ENCODE measurements around the gene TNRC6C.

TNRC6C gene

GRCh38 chr17:78127888-78128550, 169.5 kb downstream of the TNRC6C start:
- TF ChIP-seq GATA1 (IDR thresholded peaks at IDR 0.05; ENCODE audit: low read depth, low read length) (no peak), POLR2A (IDR thresholded peaks at IDR 0.05; ENCODE audit: low read length) (peak; percentile 5)
- DNase-seq = peak; percentile 61 to 70

GRCh38 chr17:78128551-78129350, 170.2 kb downstream of the TNRC6C start, which contains the start of gene TMC6:
TMC6 (minus strand) TSS chr17:78128755; CDS start chr17:78126832, 1,923 bp downstream.
- TF ChIP-seq GATA1 (IDR thresholded peaks at IDR 0.05; ENCODE audit: low read depth, low read length) (no peak), POLR2A (IDR thresholded peaks at IDR 0.05; ENCODE audit: low read length) (peak; percentile 33)
- DNase-seq = peak; percentile 89 to 96

DNA sequence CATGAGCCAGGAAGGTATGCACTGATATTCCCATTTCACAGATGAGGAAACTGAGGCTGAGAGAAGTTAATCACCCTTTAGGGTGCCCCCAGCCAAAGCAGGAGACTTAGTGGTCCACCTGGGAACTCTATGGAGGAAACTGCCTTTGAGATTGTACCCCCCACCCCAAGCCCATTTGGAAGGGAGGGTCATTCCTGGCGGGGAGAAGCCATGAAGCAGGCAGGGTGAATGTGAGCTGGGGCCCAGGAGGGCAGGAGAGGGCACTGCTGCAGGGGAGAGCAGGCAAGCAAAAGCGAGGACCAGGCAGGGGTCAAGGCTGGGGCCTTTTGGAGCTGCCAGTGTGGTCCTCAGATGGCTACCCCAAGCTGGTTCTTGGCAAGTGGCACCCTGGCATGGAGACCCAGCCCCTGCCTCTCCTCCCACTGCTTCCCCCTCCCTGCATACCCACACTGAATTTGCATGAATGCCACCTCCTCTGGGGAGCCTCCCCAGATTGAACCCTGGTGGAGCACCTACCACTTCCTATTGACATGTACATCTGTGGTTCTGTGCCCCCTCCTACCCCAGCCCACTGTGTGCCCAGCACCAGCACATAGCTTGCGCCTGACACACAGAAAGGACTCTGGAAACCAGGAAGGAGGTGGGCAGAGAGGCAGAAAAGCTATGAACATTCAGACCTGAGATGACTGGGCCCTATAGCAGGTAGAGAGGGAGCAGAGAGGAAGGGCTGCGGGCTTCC, 171.0 kb downstream of the TNRC6C start:
- DNase-seq = peak; percentile 59 to 64
- no peak for TF ChIP-seq POLR2A (IDR thresholded peaks at IDR 0.05; ENCODE audit: low read length)
- TF ChIP-seq GATA1 (IDR thresholded peaks at IDR 0.05; ENCODE audit: low read depth, low read length) = no peak

- peak; percentile 84 to 94 for DNase-seq
- no peak for TF ChIP-seq POLR2A (IDR thresholded peaks at IDR 0.05; ENCODE audit: low read length)
- TF ChIP-seq GATA1 (IDR thresholded peaks at IDR 0.05; ENCODE audit: low read depth, low read length) = no peak
These were observed 171.6 kb downstream of the TNRC6C start for GRCh38 chr17:78130090-78130436.

DNA sequence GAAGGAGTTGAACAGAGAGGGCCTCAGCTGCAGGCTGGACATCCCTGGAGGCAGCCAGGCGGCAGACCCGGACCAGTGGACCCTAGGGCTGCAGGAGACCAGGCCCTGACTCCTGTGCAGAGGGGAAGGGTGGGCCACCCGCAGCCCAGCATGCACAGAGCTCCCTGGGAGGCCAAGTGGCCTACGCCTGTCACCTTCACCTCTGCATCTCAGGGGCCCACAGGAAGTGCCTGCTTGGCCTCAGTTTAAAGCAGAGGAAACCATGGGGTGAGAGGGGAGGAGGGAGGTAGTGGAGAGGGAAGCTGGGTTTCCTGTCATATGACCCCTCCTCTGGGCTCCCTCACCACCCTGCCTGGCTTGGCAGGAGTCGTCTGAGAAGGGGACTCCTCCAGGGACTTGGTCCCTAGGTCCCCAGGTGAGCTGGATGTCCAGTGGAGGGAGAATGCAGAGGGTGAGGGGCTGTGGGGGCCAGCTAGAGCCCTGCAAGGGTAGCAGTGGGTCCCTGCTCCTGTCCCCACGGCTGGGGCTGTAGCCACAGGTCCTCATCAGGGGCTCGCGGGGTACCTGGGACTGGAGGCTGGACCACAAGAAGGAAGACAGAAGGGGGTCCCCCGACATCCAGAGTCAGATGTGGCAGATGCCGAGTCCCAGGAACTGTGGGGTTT, 172.1 kb downstream of the TNRC6C start, which contains the start of gene TMC8:
TSS of gene TMC8 (plus strand) at position 335 of the 665 bp plus-strand sequence. CDS start 818 bp downstream, outside the sequence.
- no peak for TF ChIP-seq GATA1 (IDR thresholded peaks at IDR 0.05; ENCODE audit: low read depth, low read length)
- peak; percentile 54 for TF ChIP-seq POLR2A (IDR thresholded peaks at IDR 0.05; ENCODE audit: low read length)
- DNase-seq = no peak

- DNase-seq = peak; percentile 53 to 74
- TF ChIP-seq GATA1 (IDR thresholded peaks at IDR 0.05; ENCODE audit: low read depth, low read length) = no peak
- TF ChIP-seq POLR2A (IDR thresholded peaks at IDR 0.05; ENCODE audit: low read length) = no peak
These were observed 172.9 kb downstream of the TNRC6C start for GRCh38 chr17:78131172-78132083.

DNA sequence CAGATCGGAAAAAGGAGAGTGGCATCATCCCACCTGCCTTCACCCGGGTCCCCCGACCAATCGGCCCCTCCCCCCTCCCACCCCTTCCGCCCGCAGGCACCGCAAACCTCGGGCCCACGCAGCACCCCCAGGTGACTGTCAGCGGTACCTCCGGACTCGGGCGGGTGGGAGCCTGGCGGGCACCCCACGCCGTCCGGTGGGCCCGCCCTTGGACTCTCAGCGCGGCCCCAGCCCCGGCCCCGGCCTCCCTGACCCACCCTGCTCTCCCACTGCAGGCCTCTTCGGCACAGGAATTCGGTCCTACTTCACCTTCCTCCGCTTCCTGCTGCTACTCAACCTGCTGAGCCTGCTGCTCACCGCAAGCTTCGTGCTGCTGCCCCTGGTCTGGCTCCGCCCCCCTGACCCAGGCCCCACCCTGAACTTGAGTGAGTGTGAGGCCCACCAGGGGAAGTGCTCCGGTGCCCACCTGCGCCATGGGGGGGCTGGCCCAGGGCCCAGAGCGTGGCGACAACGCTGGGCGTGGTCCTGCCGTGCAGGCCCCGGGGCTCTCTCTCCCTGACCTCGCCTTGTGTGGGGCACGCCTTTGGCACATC, 173.7 kb downstream of the TNRC6C start:
- DNase-seq = peak; percentile 65 to 69

DNA sequence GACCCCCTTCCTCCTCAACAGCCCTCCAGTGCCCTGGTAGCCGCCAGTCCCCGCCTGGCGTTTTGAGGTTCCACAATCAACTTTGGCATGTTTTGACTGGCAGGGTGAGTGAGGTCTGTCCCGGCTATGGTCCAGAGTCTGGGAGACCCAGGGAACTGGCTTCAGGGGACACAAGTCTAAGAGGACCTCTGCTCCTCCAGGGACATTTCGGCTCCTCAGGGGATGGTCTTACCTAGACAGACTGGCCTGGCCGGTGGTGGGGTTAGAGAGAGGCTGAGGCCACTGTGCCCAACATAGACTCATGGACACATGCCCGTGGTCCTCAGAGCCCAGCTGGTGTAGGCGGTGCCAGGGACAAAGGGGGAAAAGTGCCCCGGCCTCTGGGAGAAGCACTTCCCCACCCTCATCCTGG, 174.3 kb downstream of the TNRC6C start:
- DNase-seq = no peak
- no peak for TF ChIP-seq GATA1 (IDR thresholded peaks at IDR 0.05; ENCODE audit: low read depth, low read length)
- TF ChIP-seq POLR2A (IDR thresholded peaks at IDR 0.05; ENCODE audit: low read length) = no peak

More for the DNA sequence above, 173.7 kb downstream of the TNRC6C start:
- no peak for TF ChIP-seq GATA1 (IDR thresholded peaks at IDR 0.05; ENCODE audit: low read depth, low read length)
- TF ChIP-seq POLR2A (IDR thresholded peaks at IDR 0.05; ENCODE audit: low read length) = no peak

- DNase-seq = no peak
- TF ChIP-seq POLR2A (IDR thresholded peaks at IDR 0.05; ENCODE audit: low read length) = no peak
- no peak for TF ChIP-seq GATA1 (IDR thresholded peaks at IDR 0.05; ENCODE audit: low read depth, low read length)
These were observed 174.9 kb downstream of the TNRC6C start for GRCh38 chr17:78133179-78133951.

- DNase-seq = peak; percentile 75 to 76
- no peak for TF ChIP-seq GATA1 (IDR thresholded peaks at IDR 0.05; ENCODE audit: low read depth, low read length)
- no peak for TF ChIP-seq POLR2A (IDR thresholded peaks at IDR 0.05; ENCODE audit: low read length)
These were observed 175.7 kb downstream of the TNRC6C start for GRCh38 chr17:78133971-78134898.

Measured in erythroblast (primary cell).